Retina (tissue), 1 donor: Measurements from ENCODE around the gene GATA3.

ENCODE experiments used
- DNase-seq: peaks from one replicate; pipeline ENCODE4 v3.0.0-alpha.2; 2016

GATA3 gene

GRCh38 chr10:8065651-8066050 is 11.2 kb downstream of the GATA3 start:
- no peak for DNase-seq

GRCh38 chr10:8066124-8066523 is 11.6 kb downstream of the GATA3 start:
- DNase-seq = no peak

- DNase-seq = no peak
Measured at GRCh38 chr10:8066797-8067196, 12.3 kb downstream of the GATA3 start.

GRCh38 chr10:8069108-8069507 is 14.6 kb downstream of the GATA3 start:
- DNase-seq = no peak

GRCh38 chr10:8069627-8070026 is 15.1 kb downstream of the GATA3 start:
- no peak for DNase-seq

- DNase-seq = no peak
Measured at GRCh38 chr10:8070440-8070839, 16.0 kb downstream of the GATA3 start.

GRCh38 chr10:8071006-8071405 is 16.5 kb downstream of the GATA3 start:
- DNase-seq = no peak

- no peak for DNase-seq
Measured at GRCh38 chr10:8071666-8072065, 17.2 kb downstream of the GATA3 start.

- DNase-seq = no peak
Measured at GRCh38 chr10:8072211-8072610, 17.7 kb downstream of the GATA3 start.

GRCh38 chr10:8073691-8074416 is 19.4 kb downstream of the GATA3 start:
- DNase-seq = no peak

- peak; percentile 17 for DNase-seq
Measured at GRCh38 chr10:8074881-8075280, 20.4 kb downstream of the GATA3 start.

- peak; percentile 18 for DNase-seq
Measured at GRCh38 chr10:8075282-8076260, 21.1 kb downstream of the GATA3 start.

GRCh38 chr10:8076933-8077332 is 22.4 kb downstream of the GATA3 start:
- no peak for DNase-seq

GRCh38 chr10:8078027-8078426 is 23.5 kb downstream of the GATA3 start:
- no peak for DNase-seq

- no peak for DNase-seq
Measured at GRCh38 chr10:8079126-8079525, 24.6 kb downstream of the GATA3 start.

GRCh38 chr10:8084799-8085198 is 30.3 kb downstream of the GATA3 start:
- DNase-seq = no peak

GRCh38 chr10:8085251-8085650 is 30.8 kb downstream of the GATA3 start:
- DNase-seq = no peak

GRCh38 chr10:8086315-8086714 is 31.8 kb downstream of the GATA3 start:
- no peak for DNase-seq

GRCh38 chr10:8088504-8088903 is 34.0 kb downstream of the GATA3 start:
- DNase-seq = no peak

- no peak for DNase-seq
Measured at GRCh38 chr10:8092428-8092827, 37.9 kb downstream of the GATA3 start.

GRCh38 chr10:8095959-8096358 is 41.5 kb downstream of the GATA3 start:
- no peak for DNase-seq

GRCh38 chr10:8096931-8097330 is 42.4 kb downstream of the GATA3 start:
- DNase-seq = no peak

- DNase-seq = no peak
Measured at GRCh38 chr10:8100366-8100765, 45.9 kb downstream of the GATA3 start.
